Neuron (in vitro differentiated cells): ENCODE data around the gene EPHA10.
"Not testable (repeated sequence)": the region's sequence is repeated elsewhere in the genome, so short reads cannot be mapped to it uniquely, and the experiment has no call there.

Source experiments
- H2AFZ ChIP-seq: one replicate; pipeline ENCODE4 v1.6.1; 2013; ENCODE audit warnings: low read depth, mild to moderate bottlenecking, inconsistent platforms, low read length, moderate library complexity
- H3K27me3 ChIP-seq: one replicate; pipeline ENCODE4 v1.6.1; 2013; ENCODE audit warnings: low read length; ENCODE audit not compliant: insufficient read depth
- H3K36me3 ChIP-seq: one replicate; pipeline ENCODE4 v1.6.1; 2013; ENCODE audit warnings: low read length; ENCODE audit not compliant: insufficient read depth
- H3K4me1 ChIP-seq: one replicate; pipeline ENCODE4 v1.6.1; 2013; ENCODE audit warnings: low read length; ENCODE audit not compliant: insufficient read depth
- H3K4me3 ChIP-seq: 2 replicates; pipeline ENCODE4 v1.5.1; 2013; ENCODE audit warnings: mild to moderate bottlenecking, low read length, moderate library complexity
- H3K9me3 ChIP-seq: one replicate; pipeline ENCODE4 v1.6.1; 2013; ENCODE audit warnings: low read length

EPHA10 gene

GRCh38 chr1:37794372-37795339 is 29.7 kb upstream of the EPHA10 start:
- H3K4me3 ChIP-seq = peak overlapping the region; percentile 93
- no peaks in the 10 kb centered on the region for H3K27me3 ChIP-seq
- H3K9me3 ChIP-seq = no peaks in the 10 kb centered on the region

GRCh38 chr1:37793773-37794371 is 29.0 kb upstream of the EPHA10 start, which contains the start of gene MANEAL:
MANEAL (plus strand) TSS chr1:37793847; CDS start chr1:37794183, 336 bp downstream.
- H2AFZ ChIP-seq = peak within 1 kb of the TSS; percentile 82
- H3K36me3 ChIP-seq = peaks cover 14% of the 10 kb centered on the region
- peaks cover 10% of the 10 kb centered on the region for H3K4me1 ChIP-seq
- H3K4me3 ChIP-seq = peak within 1 kb of the TSS; percentile 93
- no peaks in the 10 kb centered on the region for H3K9me3 ChIP-seq
- no peaks in the 10 kb centered on the region for H3K27me3 ChIP-seq

More at GRCh38 chr1:37794372-37795339, 29.7 kb upstream of the EPHA10 start:
- peaks cover 22% of the 10 kb centered on the region for H3K36me3 ChIP-seq
- peaks cover 10% of the 10 kb centered on the region for H3K4me1 ChIP-seq
- peak overlapping the region; percentile 82 for H2AFZ ChIP-seq

- Histone ChIP-seq H3K36me3 (peaks cover 8% of the 10 kb centered on the region), H2AFZ (peak overlapping the region; percentile 70), H3K4me1 (peaks cover 10% of the 10 kb centered on the region), H3K4me3 (peak overlapping the region; percentile 93), H3K27me3 (peaks cover 4% of the 10 kb centered on the region), H3K9me3 (no peaks in the 10 kb centered on the region)
Observed at GRCh38 chr1:37792943-37793686, 28.2 kb upstream of the EPHA10 start.

GRCh38 chr1:37782491-37782890 is 17.6 kb upstream of the EPHA10 start:
- H2AFZ ChIP-seq = no peak overlapping the region
- peaks cover 4% of the 10 kb centered on the region for H3K27me3 ChIP-seq
- H3K36me3 ChIP-seq = no peaks in the 10 kb centered on the region

GRCh38 chr1:37778654-37779053 is 13.7 kb upstream of the EPHA10 start:
- Histone ChIP-seq H3K27me3 (no peaks in the 10 kb centered on the region), H3K9me3 (no peaks in the 10 kb centered on the region), H2AFZ (no peak overlapping the region), H3K4me1 (no peaks in the 10 kb centered on the region), H3K36me3 (no peaks in the 10 kb centered on the region), H3K4me3 (no peak overlapping the region)

More at GRCh38 chr1:37782491-37782890, 17.6 kb upstream of the EPHA10 start:
- H3K9me3 ChIP-seq = no peaks in the 10 kb centered on the region
- H3K4me1 ChIP-seq = no peaks in the 10 kb centered on the region
- H3K4me3 ChIP-seq = no peak overlapping the region

GRCh38 chr1:37776946-37777516 is 12.1 kb upstream of the EPHA10 start:
- Histone ChIP-seq H3K9me3 (no peaks in the 10 kb centered on the region), H2AFZ (no peak overlapping the region), H3K36me3 (no peaks in the 10 kb centered on the region), H3K4me3 (no peak overlapping the region), H3K27me3 (no peaks in the 10 kb centered on the region), H3K4me1 (no peaks in the 10 kb centered on the region)

GRCh38 chr1:37771440-37771839 is 6.5 kb upstream of the EPHA10 start:
- H3K36me3 ChIP-seq, H3K9me3 ChIP-seq, H3K4me1 ChIP-seq, H2AFZ ChIP-seq, H3K4me3 ChIP-seq: not testable (repeated sequence)
- H3K27me3 ChIP-seq = peaks cover 20% of the 10 kb centered on the region

- no peaks in the 10 kb centered on the region for H3K9me3 ChIP-seq
- peaks cover 19% of the 10 kb centered on the region for H3K4me1 ChIP-seq
- H2AFZ ChIP-seq = no peak overlapping the region
- H3K36me3 ChIP-seq = no peaks in the 10 kb centered on the region
- peaks cover 56% of the 10 kb centered on the region for H3K27me3 ChIP-seq
- H3K4me3 ChIP-seq = no peak overlapping the region
Observed at GRCh38 chr1:37767488-37767887, 2.6 kb upstream of the EPHA10 start.

- H3K4me3 ChIP-seq = peak overlapping the region; percentile 42
Observed at GRCh38 chr1:37765916-37766664, 1.2 kb upstream of the EPHA10 start.

GRCh38 chr1:37764414-37764825 is 500 bp downstream of the EPHA10 start:
- Histone ChIP-seq H3K4me3 (peak overlapping the region; percentile 42), H3K36me3 (no peaks in the 10 kb centered on the region), H3K9me3 (no peaks in the 10 kb centered on the region), H3K4me1 (peaks cover 19% of the 10 kb centered on the region), H2AFZ (peak overlapping the region; percentile 37), H3K27me3 (peaks cover 75% of the 10 kb centered on the region)

More at GRCh38 chr1:37765916-37766664, 1.2 kb upstream of the EPHA10 start:
- H3K4me1 ChIP-seq = peaks cover 19% of the 10 kb centered on the region
- peak overlapping the region; percentile 47 for H2AFZ ChIP-seq
- H3K36me3 ChIP-seq = no peaks in the 10 kb centered on the region
- peaks cover 69% of the 10 kb centered on the region for H3K27me3 ChIP-seq
- H3K9me3 ChIP-seq = no peaks in the 10 kb centered on the region

GRCh38 chr1:37763791-37764413 is 1.0 kb downstream of the EPHA10 start:
- Histone ChIP-seq H3K36me3 (no peaks in the 10 kb centered on the region), H3K9me3 (no peaks in the 10 kb centered on the region), H3K4me3 (no peak overlapping the region), H2AFZ (no peak overlapping the region), H3K27me3 (peaks cover 72% of the 10 kb centered on the region), H3K4me1 (peaks cover 19% of the 10 kb centered on the region)

- Histone ChIP-seq H3K36me3 (no peaks in the 10 kb centered on the region), H3K4me1 (peaks cover 19% of the 10 kb centered on the region), H3K4me3 (no peak overlapping the region), H2AFZ (no peak overlapping the region), H3K9me3 (no peaks in the 10 kb centered on the region), H3K27me3 (peaks cover 83% of the 10 kb centered on the region)
Observed at GRCh38 chr1:37762516-37762915, 2.4 kb downstream of the EPHA10 start.
